ENCODE results near the gene ATP8A2. TPM values are rescaled to one million over a fixed set of nuclear protein-coding genes. Genes with fewer than 3 reads are reported as not detected.
"Not testable (repeated sequence)": the region's sequence is repeated elsewhere in the genome, so short reads cannot be mapped to it uniquely, and the experiment has no call there.

The ATP8A2 gene
- 0.34 and 0.43 TPM in 2 replicates for total RNA-seq (2014; rRNA removed; shearing (Covaris generic))

- Histone ChIP-seq H3K36me3 (no peaks in the 10 kb centered on the region), H3K27ac (no peak within 1 kb of the TSS), H3K9me3 (replicated peaks) (no peaks in the 10 kb centered on the region), H3K27me3 (peaks cover 10% of the 10 kb centered on the region), H3K4me1 (no peaks in the 10 kb centered on the region), H3K4me3 (no peak within 1 kb of the TSS)
- no peak for DNase-seq
Observed at GRCh38 chr13:25371875-25372283, at the start of gene ATP8A2. TSS of gene ATP8A2 (plus strand) at chr13:25371974. CDS start at chr13:25372213, 239 bp downstream.

GRCh38 chr13:25324100-25324499 lies 47.7 kb upstream of the ATP8A2 start:
- H3K9me3 ChIP-seq (replicated peaks) = no peaks in the 10 kb centered on the region; the same call in 1 of the 2 replicates
- H3K4me3 ChIP-seq = no peak overlapping the region
- H3K36me3 ChIP-seq = peaks cover 98% of the 10 kb centered on the region
- no peaks in the 10 kb centered on the region for H3K4me1 ChIP-seq
- no peak overlapping the region for H3K27ac ChIP-seq
- DNase-seq = no peak
- H3K27me3 ChIP-seq = no peaks in the 10 kb centered on the region

GRCh38 chr13:25329706-25330105 lies 42.1 kb upstream of the ATP8A2 start:
- peaks cover 95% of the 10 kb centered on the region for H3K36me3 ChIP-seq
- DNase-seq = no peak

GRCh38 chr13:25330541-25330940 lies 41.2 kb upstream of the ATP8A2 start:
- Histone ChIP-seq H3K36me3 (peaks cover 90% of the 10 kb centered on the region), H3K27ac (no peak overlapping the region)
- no peak for DNase-seq

More at GRCh38 chr13:25329706-25330105, 42.1 kb upstream of the ATP8A2 start:
- no peak overlapping the region for H3K4me3 ChIP-seq
- no peaks in the 10 kb centered on the region for H3K27me3 ChIP-seq
- H3K9me3 ChIP-seq (replicated peaks) = no peaks in the 10 kb centered on the region; the same call in 1 of the 2 replicates
- H3K27ac ChIP-seq = no peak overlapping the region
- H3K4me1 ChIP-seq = no peaks in the 10 kb centered on the region

GRCh38 chr13:25335856-25336255 lies 35.9 kb upstream of the ATP8A2 start:
- H3K36me3 ChIP-seq = peaks cover 88% of the 10 kb centered on the region
- H3K4me1 ChIP-seq = peaks cover 2% of the 10 kb centered on the region; the same call in 1 of the 2 replicates
- no peaks in the 10 kb centered on the region for H3K9me3 ChIP-seq (replicated peaks)
- H3K27ac ChIP-seq = no peak overlapping the region
- H3K27me3 ChIP-seq = no peaks in the 10 kb centered on the region
- H3K4me3 ChIP-seq = no peak overlapping the region
- DNase-seq = no peak

More at GRCh38 chr13:25330541-25330940, 41.2 kb upstream of the ATP8A2 start:
- Histone ChIP-seq H3K9me3 (replicated peaks) (no peaks in the 10 kb centered on the region; the same call in 1 of the 2 replicates), H3K27me3 (no peaks in the 10 kb centered on the region), H3K4me1 (no peaks in the 10 kb centered on the region), H3K4me3 (no peak overlapping the region)

- Histone ChIP-seq H3K4me3 (no peak overlapping the region), H3K36me3 (peaks cover 19% of the 10 kb centered on the region), H3K27me3 (no peaks in the 10 kb centered on the region), H3K4me1 (no peaks in the 10 kb centered on the region), H3K9me3 (replicated peaks) (no peaks in the 10 kb centered on the region), H3K27ac (no peak overlapping the region)
- no peak for DNase-seq
Observed at GRCh38 chr13:25345576-25345975, 26.2 kb upstream of the ATP8A2 start.

- no peaks in the 10 kb centered on the region for H3K4me1 ChIP-seq
- no peak overlapping the region for H3K4me3 ChIP-seq
- no peaks in the 10 kb centered on the region for H3K27me3 ChIP-seq
- H3K36me3 ChIP-seq = peaks cover 12% of the 10 kb centered on the region
- no peak for DNase-seq
- no peaks in the 10 kb centered on the region for H3K9me3 ChIP-seq (replicated peaks)
- no peak overlapping the region for H3K27ac ChIP-seq
Observed at GRCh38 chr13:25347151-25347550, 24.6 kb upstream of the ATP8A2 start.

- H3K27me3 ChIP-seq = peaks cover 8% of the 10 kb centered on the region
- no peak overlapping the region for H3K4me3 ChIP-seq
- no peak overlapping the region for H3K27ac ChIP-seq
- H3K4me1 ChIP-seq = no peaks in the 10 kb centered on the region
- no peaks in the 10 kb centered on the region for H3K9me3 ChIP-seq (replicated peaks)
- no peaks in the 10 kb centered on the region for H3K36me3 ChIP-seq
- DNase-seq = no peak
Observed at GRCh38 chr13:25351404-25351803, 20.4 kb upstream of the ATP8A2 start.

- no peak overlapping the region for H3K4me3 ChIP-seq
- no peak for DNase-seq
- H3K27me3 ChIP-seq = peaks cover 15% of the 10 kb centered on the region
- H3K4me1 ChIP-seq = no peaks in the 10 kb centered on the region
- no peaks in the 10 kb centered on the region for H3K9me3 ChIP-seq (replicated peaks)
- H3K36me3 ChIP-seq = no peaks in the 10 kb centered on the region
- no peak overlapping the region for H3K27ac ChIP-seq
Observed at GRCh38 chr13:25352230-25352629, 19.5 kb upstream of the ATP8A2 start.

- Histone ChIP-seq H3K27me3 (peaks cover 15% of the 10 kb centered on the region), H3K4me3 (no peak overlapping the region), H3K27ac (no peak overlapping the region), H3K9me3 (replicated peaks) (no peaks in the 10 kb centered on the region), H3K4me1 (no peaks in the 10 kb centered on the region), H3K36me3 (no peaks in the 10 kb centered on the region)
- DNase-seq = no peak
Observed at GRCh38 chr13:25352806-25353205, 19.0 kb upstream of the ATP8A2 start.

- Histone ChIP-seq H3K4me1 (no peaks in the 10 kb centered on the region), H3K36me3 (no peaks in the 10 kb centered on the region), H3K27ac (no peak overlapping the region), H3K9me3 (replicated peaks) (no peaks in the 10 kb centered on the region), H3K27me3 (peaks cover 15% of the 10 kb centered on the region), H3K4me3 (no peak overlapping the region)
- DNase-seq = no peak
Observed at GRCh38 chr13:25353344-25353743, 18.4 kb upstream of the ATP8A2 start.

- Histone ChIP-seq H3K27me3 (peaks cover 15% of the 10 kb centered on the region), H3K4me3 (no peak overlapping the region), H3K36me3 (no peaks in the 10 kb centered on the region), H3K9me3 (replicated peaks) (no peaks in the 10 kb centered on the region), H3K4me1 (no peaks in the 10 kb centered on the region), H3K27ac (no peak overlapping the region)
- DNase-seq = no peak
Observed at GRCh38 chr13:25354377-25354776, 17.4 kb upstream of the ATP8A2 start.

- H3K4me1 ChIP-seq; H3K27ac ChIP-seq; H3K36me3 ChIP-seq; H3K9me3 ChIP-seq (replicated peaks); H3K4me3 ChIP-seq; DNase-seq; H3K27me3 ChIP-seq: not testable (repeated sequence)
Observed at GRCh38 chr13:25360443-25360842, 11.3 kb upstream of the ATP8A2 start.

- no peak for DNase-seq
- Histone ChIP-seq H3K27me3 (peaks cover 7% of the 10 kb centered on the region; the same call in 1 of the 2 replicates), H3K9me3 (replicated peaks) (no peaks in the 10 kb centered on the region; the same call in 1 of the 2 replicates), H3K4me3 (no peak overlapping the region), H3K36me3 (no peaks in the 10 kb centered on the region), H3K4me1 (no peaks in the 10 kb centered on the region), H3K27ac (no peak overlapping the region)
Observed at GRCh38 chr13:25365720-25366235, 6.0 kb upstream of the ATP8A2 start.

GRCh38 chr13:25371158-25371874 lies 458 bp upstream of the ATP8A2 start:
- Histone ChIP-seq H3K27me3 (peaks cover 10% of the 10 kb centered on the region), H3K4me3 (no peak overlapping the region), H3K4me1 (no peaks in the 10 kb centered on the region), H3K9me3 (replicated peaks) (no peaks in the 10 kb centered on the region), H3K36me3 (no peaks in the 10 kb centered on the region), H3K27ac (no peak overlapping the region)
- DNase-seq = no peak

Data from SJCRH30 (cell line).